ENCODE measurements around the gene METTL15.

GRCh38 chr11:28346721-28347120 lies 238.5 kb downstream of the METTL15 start:
- no peak for TF ChIP-seq CTCF (IDR thresholded peaks at IDR 0.05; ENCODE audit: low read depth, low read length)
- TF ChIP-seq POLR2A (IDR thresholded peaks at IDR 0.05; ENCODE audit: extremely low read depth, insufficient read length), result no peak
- TF ChIP-seq MAX (IDR thresholded peaks at IDR 0.05; ENCODE audit: low read depth, low read length), result no peak
